Choroid plexus epithelial cell (primary cell): ENCODE data around the gene SLC25A42.

Experiments
- DNase-seq: peaks from one replicate; pipeline ENCODE4 v3.0.0-alpha.2; 2010; ENCODE audit warnings: low read depth
- H3K4me3 ChIP-seq: 2 replicates; pipeline ENCODE4 v1.5.1; 2011; ENCODE audit warnings: low read depth, mild to moderate bottlenecking, control low read depth, low read length, moderate library complexity
- TF ChIP-seq, protein P1 (sequence below): conservative IDR thresholded peaks from 2 replicates; pipeline ENCODE4 v1.5.1; 2011; ENCODE audit warnings: low read depth, mild to moderate bottlenecking, control low read depth, inconsistent platforms, low read length, moderate library complexity

SLC25A42 gene

DNA sequence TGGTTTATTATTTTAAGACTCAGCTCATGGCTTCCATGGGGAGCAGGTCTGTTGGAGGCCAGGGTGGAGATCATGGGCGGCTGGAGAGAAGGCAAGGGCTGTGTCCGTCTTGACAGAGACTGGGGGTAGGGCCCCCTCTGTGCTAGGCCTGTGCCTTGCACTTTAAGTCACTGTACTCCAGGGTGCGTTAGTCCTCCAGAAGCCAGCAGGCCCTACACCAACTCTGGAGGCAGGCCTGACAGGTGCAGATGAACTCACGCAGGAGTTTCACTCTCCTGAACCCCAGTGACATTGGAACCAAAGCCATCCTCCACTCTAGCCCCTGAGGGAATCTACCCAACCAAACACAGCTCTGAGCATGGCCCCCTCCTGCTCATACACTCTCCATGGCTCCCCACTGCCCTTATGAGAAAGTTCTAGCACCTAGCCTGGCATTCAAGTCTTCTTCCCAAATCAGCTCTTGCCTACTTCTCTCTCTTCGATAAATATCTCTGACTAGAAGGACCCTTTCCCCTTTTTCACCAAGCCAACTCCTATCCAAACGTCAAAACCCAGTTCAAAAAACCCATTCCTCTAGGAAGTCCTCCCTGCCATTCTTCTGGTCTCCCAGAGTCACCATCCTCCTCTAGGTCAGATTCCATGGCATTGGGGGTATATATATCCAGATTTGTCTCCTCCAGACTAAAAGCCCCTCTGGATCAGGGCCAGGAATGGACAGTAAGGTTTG lies 91.1 kb downstream of the SLC25A42 start:
- TF ChIP-seq, protein P1, sequence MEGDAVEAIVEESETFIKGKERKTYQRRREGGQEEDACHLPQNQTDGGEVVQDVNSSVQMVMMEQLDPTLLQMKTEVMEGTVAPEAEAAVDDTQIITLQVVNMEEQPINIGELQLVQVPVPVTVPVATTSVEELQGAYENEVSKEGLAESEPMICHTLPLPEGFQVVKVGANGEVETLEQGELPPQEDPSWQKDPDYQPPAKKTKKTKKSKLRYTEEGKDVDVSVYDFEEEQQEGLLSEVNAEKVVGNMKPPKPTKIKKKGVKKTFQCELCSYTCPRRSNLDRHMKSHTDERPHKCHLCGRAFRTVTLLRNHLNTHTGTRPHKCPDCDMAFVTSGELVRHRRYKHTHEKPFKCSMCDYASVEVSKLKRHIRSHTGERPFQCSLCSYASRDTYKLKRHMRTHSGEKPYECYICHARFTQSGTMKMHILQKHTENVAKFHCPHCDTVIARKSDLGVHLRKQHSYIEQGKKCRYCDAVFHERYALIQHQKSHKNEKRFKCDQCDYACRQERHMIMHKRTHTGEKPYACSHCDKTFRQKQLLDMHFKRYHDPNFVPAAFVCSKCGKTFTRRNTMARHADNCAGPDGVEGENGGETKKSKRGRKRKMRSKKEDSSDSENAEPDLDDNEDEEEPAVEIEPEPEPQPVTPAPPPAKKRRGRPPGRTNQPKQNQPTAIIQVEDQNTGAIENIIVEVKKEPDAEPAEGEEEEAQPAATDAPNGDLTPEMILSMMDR, result no peak
- no peak overlapping the region for H3K4me3 ChIP-seq
- DNase-seq, result no peak

DNA sequence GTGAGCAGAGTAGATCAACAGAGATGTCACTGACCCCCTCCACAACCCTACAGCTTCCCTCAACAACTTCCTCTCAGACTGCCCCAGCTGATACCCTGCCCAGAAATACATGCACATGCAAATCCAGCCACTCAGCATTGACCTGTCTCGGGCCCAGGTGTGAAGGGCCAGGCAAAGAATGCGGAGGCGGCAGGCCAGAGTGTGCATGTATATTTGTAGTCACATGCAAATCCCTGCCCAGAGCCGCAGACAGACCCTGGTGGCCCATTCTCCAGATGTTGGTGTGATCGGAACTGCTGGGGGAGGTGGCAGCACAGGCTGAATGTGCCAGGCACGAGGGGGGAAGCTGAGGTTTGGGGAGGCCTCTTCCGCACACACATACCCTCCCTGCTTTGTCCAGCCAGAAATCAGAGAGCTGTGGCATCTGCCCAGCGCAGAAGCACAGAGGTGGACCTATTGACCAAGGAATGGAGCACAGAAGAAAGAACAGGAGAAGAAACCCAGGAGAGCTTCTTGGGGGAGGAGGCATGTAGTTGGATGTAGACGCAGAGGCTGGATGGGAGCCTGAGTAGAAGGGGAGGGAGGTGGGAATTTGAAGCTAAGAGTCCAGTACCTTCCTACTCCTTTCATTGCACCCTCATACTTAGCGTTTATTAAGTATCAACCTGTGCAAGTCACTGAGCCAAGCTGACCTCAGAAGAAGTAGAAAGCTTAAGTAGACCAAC lies 91.9 kb downstream of the SLC25A42 start:
- no peak for DNase-seq
- no peak overlapping the region for H3K4me3 ChIP-seq
- TF ChIP-seq, protein P1, result no peak

DNA sequence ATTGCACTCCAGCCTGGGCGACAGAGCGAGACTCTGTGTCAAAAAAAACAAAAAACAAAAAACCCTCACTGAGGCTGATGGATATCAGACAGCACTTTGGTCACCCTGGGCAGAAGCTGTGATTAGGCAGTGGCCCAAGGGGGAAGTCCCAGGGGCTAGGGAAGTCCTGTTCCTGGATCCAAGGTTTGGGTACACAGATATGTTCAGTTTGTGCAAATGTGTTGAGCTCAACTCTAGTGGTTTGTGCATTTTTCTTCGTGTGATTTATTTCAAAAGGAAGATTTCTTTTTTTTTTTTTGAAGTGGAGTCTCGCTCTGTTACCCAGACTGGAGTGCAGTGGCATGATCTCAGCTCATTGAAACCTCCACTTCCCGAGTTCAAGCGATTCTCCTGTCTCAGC lies 94.0 kb downstream of the SLC25A42 start:
- H3K4me3 ChIP-seq, result no peak overlapping the region
- DNase-seq, result no peak
- TF ChIP-seq, protein P1, result no peak

DNA sequence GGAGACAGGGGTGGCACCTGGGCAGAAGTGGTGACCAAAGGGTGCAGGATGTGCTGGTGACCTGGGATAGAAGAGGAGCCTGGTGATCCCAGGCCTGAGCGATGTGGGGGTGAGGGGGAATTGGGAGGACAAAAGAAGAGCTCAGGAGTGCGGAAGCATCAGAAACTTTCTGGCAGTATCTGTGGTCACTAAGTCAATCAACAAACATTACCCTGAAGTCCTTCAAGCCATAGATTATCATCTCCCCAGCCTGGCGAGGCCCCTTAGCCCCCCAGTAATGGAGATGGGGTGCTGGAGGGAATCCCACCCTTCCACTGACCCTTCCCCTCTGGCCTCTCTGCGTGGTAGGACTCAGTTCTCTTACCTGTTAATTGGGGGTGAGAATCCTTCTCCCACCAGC lies 95.7 kb downstream of the SLC25A42 start:
- no peak for DNase-seq
- H3K4me3 ChIP-seq, result no peak overlapping the region
- TF ChIP-seq, protein P1, result no peak

DNA sequence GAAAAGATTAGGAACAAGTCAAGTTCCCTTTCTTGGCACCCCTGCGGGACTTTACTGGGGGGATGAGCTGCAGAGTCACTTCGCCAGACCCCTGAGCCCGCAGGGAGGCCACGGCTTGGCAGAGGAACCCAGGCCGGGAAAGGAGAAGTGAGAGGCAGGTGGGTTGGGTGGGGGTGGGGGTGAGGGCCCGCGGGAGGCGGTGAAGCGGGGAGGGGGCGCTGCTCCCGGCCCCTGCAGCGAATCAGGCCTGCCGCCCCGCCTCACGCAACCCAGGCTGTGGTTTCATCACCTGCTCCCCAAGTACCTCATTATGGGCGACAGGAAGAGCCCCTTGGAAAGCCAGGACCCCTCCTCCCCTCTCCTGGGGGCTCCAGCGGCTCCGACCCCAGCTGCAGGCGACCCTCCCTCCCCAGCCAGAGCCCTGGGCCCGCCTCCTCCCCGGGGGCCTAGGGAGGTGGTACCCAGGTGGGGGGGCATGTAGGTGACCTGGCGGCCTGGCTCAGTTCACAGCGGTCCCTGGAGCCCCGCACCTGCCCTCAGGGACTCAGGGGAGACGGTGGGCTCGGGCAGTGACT lies 96.8 kb downstream of the SLC25A42 start:
- TF ChIP-seq, protein P1, result no peak
- H3K4me3 ChIP-seq, result no peak overlapping the region
- no peak for DNase-seq

DNA sequence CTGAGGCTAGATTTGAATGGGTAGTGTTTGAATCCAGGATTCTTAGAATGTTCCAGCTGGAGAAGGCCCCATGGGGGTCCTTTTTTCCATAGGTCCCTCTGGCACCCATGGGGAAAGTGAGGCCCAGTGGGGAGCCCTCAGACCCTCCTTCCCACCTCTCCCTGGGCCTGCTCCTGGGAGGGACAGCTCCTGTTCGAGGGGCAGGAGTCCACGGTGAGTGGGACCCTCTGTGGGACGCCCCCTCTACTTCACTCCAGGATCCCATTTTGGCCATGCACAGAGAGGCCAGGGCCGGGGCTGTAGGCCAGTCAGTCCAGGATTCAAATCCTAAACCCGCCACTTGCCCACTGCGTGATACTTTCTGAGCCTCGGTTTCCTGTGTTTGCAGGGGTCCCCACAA lies 98.7 kb downstream of the SLC25A42 start:
- TF ChIP-seq, protein P1, result no peak
- no peak overlapping the region for H3K4me3 ChIP-seq
- DNase-seq, result no peak
